Prostate gland (tissue), 2 donors: ENCODE measurements around the gene PPP4R2.

Experiments
- POLR2AphosphoS5 ChIP-seq: sonication (generic); formaldehyde crosslinking; IDR thresholded peaks from one replicate; pipeline ENCODE4 v1.6.1; 2017; ENCODE audit warnings: antibody characterized with exemption
- TF ChIP-seq, protein P1 (sequence below), 4 experiments: fragments of 200-600 bp in 2 of 4; fragments of 450-650 bp in 2 of 4; sonication (generic) in 2 of 4; IDR thresholded peaks; 1 replicate in 3 of 4; 2 replicates in 1 of 4; pipeline ENCODE4 v1.5.1; 2016 to 2019; ENCODE audit warnings: antibody characterized with exemption in 4 of 4, mild to moderate bottlenecking in 2 of 4, moderate library complexity in 2 of 4

DNA sequence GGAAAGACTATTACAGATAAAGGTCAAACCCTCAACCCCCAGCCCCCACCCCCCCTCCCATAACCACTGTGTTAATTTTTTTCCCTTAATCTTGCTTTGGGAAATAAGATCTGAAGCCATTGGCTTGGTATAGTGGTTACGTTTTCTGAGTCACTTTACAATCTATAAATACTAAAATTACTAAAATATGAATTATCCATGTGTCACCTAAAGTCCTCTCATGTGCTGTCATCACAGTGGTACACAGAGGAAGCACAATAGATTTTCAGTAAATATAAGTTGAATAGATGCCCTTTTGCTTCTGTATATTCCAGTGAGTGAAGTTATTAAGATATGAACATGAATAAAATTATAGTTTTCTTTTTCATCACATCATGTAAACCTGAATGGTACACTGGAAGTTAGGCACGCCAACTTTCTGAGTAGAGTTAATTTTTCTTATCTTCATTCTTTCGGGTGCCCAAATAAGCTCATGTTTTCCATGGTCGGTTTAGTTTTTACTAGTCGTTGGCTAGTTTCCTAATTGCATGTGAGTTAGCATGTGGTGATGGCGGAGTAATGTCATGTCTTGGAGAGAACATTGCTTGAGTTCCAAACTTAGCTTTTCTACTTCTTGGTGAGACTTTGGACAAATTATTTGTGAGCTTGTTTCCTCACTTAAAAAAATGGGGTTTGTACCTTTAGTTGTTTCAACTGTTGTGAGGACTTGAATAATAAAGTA lies 11.5 kb downstream of the PPP4R2 start:
- TF ChIP-seq, protein P1, sequence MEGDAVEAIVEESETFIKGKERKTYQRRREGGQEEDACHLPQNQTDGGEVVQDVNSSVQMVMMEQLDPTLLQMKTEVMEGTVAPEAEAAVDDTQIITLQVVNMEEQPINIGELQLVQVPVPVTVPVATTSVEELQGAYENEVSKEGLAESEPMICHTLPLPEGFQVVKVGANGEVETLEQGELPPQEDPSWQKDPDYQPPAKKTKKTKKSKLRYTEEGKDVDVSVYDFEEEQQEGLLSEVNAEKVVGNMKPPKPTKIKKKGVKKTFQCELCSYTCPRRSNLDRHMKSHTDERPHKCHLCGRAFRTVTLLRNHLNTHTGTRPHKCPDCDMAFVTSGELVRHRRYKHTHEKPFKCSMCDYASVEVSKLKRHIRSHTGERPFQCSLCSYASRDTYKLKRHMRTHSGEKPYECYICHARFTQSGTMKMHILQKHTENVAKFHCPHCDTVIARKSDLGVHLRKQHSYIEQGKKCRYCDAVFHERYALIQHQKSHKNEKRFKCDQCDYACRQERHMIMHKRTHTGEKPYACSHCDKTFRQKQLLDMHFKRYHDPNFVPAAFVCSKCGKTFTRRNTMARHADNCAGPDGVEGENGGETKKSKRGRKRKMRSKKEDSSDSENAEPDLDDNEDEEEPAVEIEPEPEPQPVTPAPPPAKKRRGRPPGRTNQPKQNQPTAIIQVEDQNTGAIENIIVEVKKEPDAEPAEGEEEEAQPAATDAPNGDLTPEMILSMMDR (IDR thresholded peaks at IDR 0.05) = no peak
- no peak for TF ChIP-seq POLR2AphosphoS5
